ENCODE measurements around the gene AKAP1. TPM values are rescaled to one million over a fixed set of nuclear protein-coding genes. Genes with fewer than 3 reads are reported as not detected.

The AKAP1 gene
- total RNA-seq, 2 experiments from 2014 or later, result 30.0 to 33.6 TPM

DNA sequence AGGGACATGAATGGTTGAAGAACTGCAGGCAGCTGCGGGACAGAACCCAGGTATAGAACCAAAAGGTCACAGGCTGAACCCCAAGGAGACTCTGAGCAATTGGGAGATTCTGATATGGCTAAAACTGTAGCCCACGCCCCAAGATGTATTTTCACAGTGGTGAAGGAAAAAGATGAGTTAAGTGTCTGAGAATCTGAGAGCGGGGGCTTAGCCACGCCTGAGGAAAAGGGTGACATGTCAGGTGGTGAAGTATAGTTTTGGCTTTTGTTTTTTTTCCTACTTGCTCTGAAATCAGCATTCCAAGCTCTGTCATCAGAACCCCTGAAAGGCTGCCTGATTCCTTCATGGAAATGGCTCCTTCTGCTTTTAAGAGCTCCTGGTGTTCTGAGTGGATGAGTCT is 73.3 kb downstream of the AKAP1 start:
- no peak overlapping the region for H3K27ac Mint-ChIP-seq
- CTCF ChIA-PET, result no interaction called here

GRCh38 chr17:57158795-57159194 is 73.7 kb downstream of the AKAP1 start:
- POLR2A ChIA-PET, result no interaction called here
- ATAC-seq (no peak), DNase-seq (no peak)
- Mint-ChIP-seq H3K27me3 (ENCODE audit: low read depth) (peaks cover 6% of the 10 kb centered on the region), H3K9me3 (ENCODE audit: insufficient read depth) (no peaks in the 10 kb centered on the region), H3K4me3 (no peak overlapping the region), H3K36me3 (ENCODE audit: low read depth) (no peaks in the 10 kb centered on the region), H3K27ac (no peak overlapping the region), H3K4me1 (ENCODE audit: low read depth) (no peaks in the 10 kb centered on the region)
- CTCF ChIA-PET, result no interaction called here

More for the DNA sequence above, 73.3 kb downstream of the AKAP1 start:
- Mint-ChIP-seq H3K4me1 (ENCODE audit: low read depth) (no peaks in the 10 kb centered on the region), H3K9me3 (ENCODE audit: insufficient read depth) (no peaks in the 10 kb centered on the region), H3K4me3 (no peak overlapping the region), H3K27me3 (ENCODE audit: low read depth) (peaks cover 7% of the 10 kb centered on the region), H3K36me3 (ENCODE audit: low read depth) (no peaks in the 10 kb centered on the region)
- ATAC-seq, result no peak
- POLR2A ChIA-PET, result no interaction called here
- no peak for DNase-seq

GRCh38 chr17:57160624-57161023 is 75.6 kb downstream of the AKAP1 start:
- POLR2A ChIA-PET, result no interaction called here
- Mint-ChIP-seq H3K9me3 (ENCODE audit: insufficient read depth) (no peaks in the 10 kb centered on the region), H3K27me3 (ENCODE audit: low read depth) (peaks cover 6% of the 10 kb centered on the region), H3K27ac (no peak overlapping the region), H3K36me3 (ENCODE audit: low read depth) (no peaks in the 10 kb centered on the region), H3K4me1 (ENCODE audit: low read depth) (no peaks in the 10 kb centered on the region), H3K4me3 (no peak overlapping the region)
- no peak for ATAC-seq
- no peak for DNase-seq
- CTCF ChIA-PET, result no interaction called here

- ATAC-seq (no peak), DNase-seq (no peak)
- CTCF ChIA-PET, result no interaction called here
- Mint-ChIP-seq H3K4me1 (ENCODE audit: low read depth) (no peaks in the 10 kb centered on the region), H3K36me3 (ENCODE audit: low read depth) (no peaks in the 10 kb centered on the region), H3K9me3 (ENCODE audit: insufficient read depth) (no peaks in the 10 kb centered on the region), H3K27ac (no peak overlapping the region), H3K4me3 (no peak overlapping the region), H3K27me3 (ENCODE audit: low read depth) (peaks cover 10% of the 10 kb centered on the region)
- POLR2A ChIA-PET, result no interaction called here
Measured at GRCh38 chr17:57164814-57165213, 79.8 kb downstream of the AKAP1 start.

DNA sequence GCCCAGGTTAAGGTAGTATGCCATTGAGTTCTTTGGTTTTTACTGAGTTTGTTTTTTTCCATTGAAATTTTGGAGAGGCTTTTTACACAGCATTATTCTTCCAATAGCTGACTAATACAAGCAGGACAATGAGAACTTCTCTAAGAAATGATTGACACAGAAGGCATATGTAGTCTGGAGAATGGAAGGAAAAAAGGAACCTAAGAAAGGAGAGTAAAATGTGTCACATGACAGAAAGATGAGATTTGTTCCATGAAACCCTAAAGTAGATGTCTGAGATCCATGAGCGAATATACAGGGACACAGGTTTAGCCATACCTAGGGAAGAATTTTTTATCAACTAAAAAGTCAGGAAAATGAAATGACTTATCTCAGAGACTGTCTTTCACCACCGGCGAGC is 80.7 kb downstream of the AKAP1 start:
- CTCF ChIA-PET, result no interaction called here
- Mint-ChIP-seq H3K36me3 (ENCODE audit: low read depth) (no peaks in the 10 kb centered on the region), H3K27ac (no peak overlapping the region), H3K27me3 (ENCODE audit: low read depth) (peaks cover 10% of the 10 kb centered on the region), H3K4me1 (ENCODE audit: low read depth) (no peaks in the 10 kb centered on the region), H3K4me3 (no peak overlapping the region), H3K9me3 (ENCODE audit: insufficient read depth) (no peaks in the 10 kb centered on the region)
- ATAC-seq (no peak), DNase-seq (no peak)
- POLR2A ChIA-PET, result no interaction called here

DNA sequence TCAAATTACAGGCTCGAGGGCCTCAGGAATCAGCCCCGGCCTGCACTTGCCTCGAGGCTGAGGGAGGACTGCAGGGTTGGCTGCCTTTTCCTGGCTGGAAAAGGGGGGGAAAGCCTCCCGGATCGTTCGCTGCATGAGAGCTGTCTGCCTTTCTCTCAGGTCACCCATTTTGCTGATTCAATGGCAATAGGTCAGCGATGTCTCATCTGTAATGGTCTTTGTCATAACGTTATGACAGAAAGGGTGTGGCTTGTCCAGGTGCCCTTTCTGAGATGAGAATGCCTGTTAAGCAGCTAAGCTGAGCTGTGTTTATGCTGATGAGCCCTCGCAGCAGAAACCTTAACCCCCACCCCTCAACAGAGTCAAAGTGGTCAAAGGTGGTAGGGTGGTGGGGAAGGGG is 81.8 kb downstream of the AKAP1 start:
- POLR2A ChIA-PET, result interaction anchor here (0.6 kb wide), 1 partner anchor 1044 kb away, joined by 4 read pairs; no protein-coding TSS in a partner anchor
- H3K4me1 Mint-ChIP-seq (ENCODE audit: low read depth), result no peaks in the 10 kb centered on the region
- CTCF ChIA-PET, result no interaction called here
- no peak overlapping the region for H3K4me3 Mint-ChIP-seq
- H3K36me3 Mint-ChIP-seq (ENCODE audit: low read depth), result no peaks in the 10 kb centered on the region
- H3K27ac Mint-ChIP-seq, result no peak overlapping the region
- peaks cover 8% of the 10 kb centered on the region for H3K27me3 Mint-ChIP-seq (ENCODE audit: low read depth)
- no peak for ATAC-seq
- H3K9me3 Mint-ChIP-seq (ENCODE audit: insufficient read depth), result no peaks in the 10 kb centered on the region
- DNase-seq, result no peak

GRCh38 chr17:57168695-57169094 is 83.6 kb downstream of the AKAP1 start:
- ChIA-PET POLR2A (no interaction called here), CTCF (no interaction called here)
- no peaks in the 10 kb centered on the region for H3K36me3 Mint-ChIP-seq (ENCODE audit: low read depth)
- peaks cover 23% of the 10 kb centered on the region for H3K27me3 Mint-ChIP-seq (ENCODE audit: low read depth)
- H3K27ac Mint-ChIP-seq, result no peak overlapping the region
- no peak overlapping the region for H3K4me3 Mint-ChIP-seq
- ATAC-seq (no peak), DNase-seq (no peak)
- no peaks in the 10 kb centered on the region for H3K4me1 Mint-ChIP-seq (ENCODE audit: low read depth)
- H3K9me3 Mint-ChIP-seq (ENCODE audit: insufficient read depth), result no peaks in the 10 kb centered on the region

- ChIA-PET CTCF (interaction anchor here (1.2 kb wide), 1 partner anchor 27 kb away, joined by 3 read pairs; no protein-coding TSS in a partner anchor), POLR2A (interaction anchor here (1.1 kb wide), 1 partner anchor 37 kb away, joined by 3 read pairs; no protein-coding TSS in a partner anchor)
- Mint-ChIP-seq H3K4me3 (no peak overlapping the region), H3K4me1 (ENCODE audit: low read depth) (no peaks in the 10 kb centered on the region), H3K27ac (no peak overlapping the region), H3K9me3 (ENCODE audit: insufficient read depth) (no peaks in the 10 kb centered on the region), H3K27me3 (ENCODE audit: low read depth) (peaks cover 27% of the 10 kb centered on the region), H3K36me3 (ENCODE audit: low read depth) (no peaks in the 10 kb centered on the region)
- DNase-seq (no peak), ATAC-seq (no peak)
Measured at GRCh38 chr17:57170866-57171265, 85.8 kb downstream of the AKAP1 start.

Other genes with a start within 250 kb of the AKAP1 start
- gene TRIM25, start 171.2 kb upstream of the AKAP1 start, total RNA-seq, result 100 to 1,000 TPM; 131 to 142 TPM
- 10 to 100 TPM; 17.6 to 17.8 TPM for gene COIL, start 124.2 kb upstream of the AKAP1 start, total RNA-seq
- gene SCPEP1, start 107.1 kb upstream of the AKAP1 start, total RNA-seq, result 10 to 100 TPM; 13.4 to 13.7 TPM
- 100 to 1,000 TPM; 123 to 125 TPM for gene MSI2, start 171.3 kb downstream of the AKAP1 start, total RNA-seq